DOHH2 (cell line): ENCODE measurements around the gene ESYT3.
"Not testable (repeated sequence)": the region's sequence is repeated elsewhere in the genome, so short reads cannot be mapped to it uniquely, and the experiment has no call there.

ENCODE experiments used
- H3F3A ChIP-seq: fragments of 200-600 bp; sonication (generic), shearing (Covaris generic); 2 replicates; pipeline ENCODE4 v1.6.0; 2016; ENCODE audit warnings: antibody characterized with exemption, mild to moderate bottlenecking; ENCODE audit not compliant: control insufficient read depth, insufficient read depth
- H3K27ac ChIP-seq: fragments of 200-600 bp; sonication (generic); 2 replicates; pipeline ENCODE4 v1.5.1; 2014; ENCODE audit warnings: low read depth, mild to moderate bottlenecking, low read length, moderate library complexity
- H3K27me3 ChIP-seq: fragments of 200-600 bp; sonication (generic); 2 replicates; pipeline ENCODE4 v1.6.1; 2014; ENCODE audit warnings: mild to moderate bottlenecking, low read length, mixed read lengths; ENCODE audit not compliant: control insufficient read depth
- H3K36me3 ChIP-seq: fragments of 200-600 bp; sonication (generic); 2 replicates; pipeline ENCODE4 v1.6.1; 2014; ENCODE audit warnings: mild to moderate bottlenecking, low read length, moderate library complexity, mixed read lengths; ENCODE audit not compliant: control insufficient read depth
- H3K4me1 ChIP-seq: fragments of 200-600 bp; sonication (generic); 2 replicates; pipeline ENCODE4 v1.6.1; 2014; ENCODE audit warnings: mild to moderate bottlenecking, low read length, mixed read lengths; ENCODE audit not compliant: control insufficient read depth
- H3K4me2 ChIP-seq: fragments of 200-600 bp; sonication (generic); 2 replicates; pipeline ENCODE4 v1.6.0; 2014; ENCODE audit warnings: mild to moderate bottlenecking, low read length, moderate library complexity
- H3K4me3 ChIP-seq: fragments of 200-600 bp; sonication (generic); 2 replicates; pipeline ENCODE4 v1.5.1; 2014; ENCODE audit warnings: mild to moderate bottlenecking, low read length, mixed read lengths
- H3K79me2 ChIP-seq: fragments of 200-600 bp; sonication (generic); 2 replicates; pipeline ENCODE4 v1.6.1; 2014; ENCODE audit warnings: mild to moderate bottlenecking, low read length, mixed read lengths; ENCODE audit not compliant: control insufficient read depth
- H3K9me2 ChIP-seq: fragments of 200-600 bp; sonication (generic); replicated peaks from 2 replicates; pipeline ENCODE4 v1.6.1; 2014; ENCODE audit warnings: mild to moderate bottlenecking, low read length, mixed read lengths; ENCODE audit not compliant: control insufficient read depth
- H3K9me3 ChIP-seq: fragments of 200-600 bp; sonication (generic); 2 replicates; pipeline ENCODE4 v1.6.1; 2014; ENCODE audit warnings: antibody characterized with exemption, low read length, mixed read lengths; ENCODE audit not compliant: control insufficient read depth, insufficient read depth
- H4K20me1 ChIP-seq: fragments of 200-600 bp; sonication (generic); 2 replicates; pipeline ENCODE4 v1.6.0; 2014; ENCODE audit warnings: low read depth, mild to moderate bottlenecking, antibody characterized with exemption, low read length, moderate library complexity; ENCODE audit not compliant: control insufficient read depth, insufficient read depth
- EZH2phosphoT487 ChIP-seq: fragments of 200-600 bp; sonication (generic); IDR thresholded peaks from 2 replicates; pipeline ENCODE4 v1.6.1; 2017; ENCODE audit warnings: borderline replicate concordance, mild to moderate bottlenecking, antibody characterized with exemption, low read length, moderate library complexity, mixed read lengths
- TF ChIP-seq, protein P1 (sequence below): fragments of 200-600 bp; sonication (generic); IDR thresholded peaks from one replicate; pipeline ENCODE4 v1.5.1; 2014; ENCODE audit warnings: antibody characterized with exemption, mild to moderate bottlenecking, low read depth, low read length; ENCODE audit not compliant: poor library complexity, severe bottlenecking

ESYT3 gene

DNA sequence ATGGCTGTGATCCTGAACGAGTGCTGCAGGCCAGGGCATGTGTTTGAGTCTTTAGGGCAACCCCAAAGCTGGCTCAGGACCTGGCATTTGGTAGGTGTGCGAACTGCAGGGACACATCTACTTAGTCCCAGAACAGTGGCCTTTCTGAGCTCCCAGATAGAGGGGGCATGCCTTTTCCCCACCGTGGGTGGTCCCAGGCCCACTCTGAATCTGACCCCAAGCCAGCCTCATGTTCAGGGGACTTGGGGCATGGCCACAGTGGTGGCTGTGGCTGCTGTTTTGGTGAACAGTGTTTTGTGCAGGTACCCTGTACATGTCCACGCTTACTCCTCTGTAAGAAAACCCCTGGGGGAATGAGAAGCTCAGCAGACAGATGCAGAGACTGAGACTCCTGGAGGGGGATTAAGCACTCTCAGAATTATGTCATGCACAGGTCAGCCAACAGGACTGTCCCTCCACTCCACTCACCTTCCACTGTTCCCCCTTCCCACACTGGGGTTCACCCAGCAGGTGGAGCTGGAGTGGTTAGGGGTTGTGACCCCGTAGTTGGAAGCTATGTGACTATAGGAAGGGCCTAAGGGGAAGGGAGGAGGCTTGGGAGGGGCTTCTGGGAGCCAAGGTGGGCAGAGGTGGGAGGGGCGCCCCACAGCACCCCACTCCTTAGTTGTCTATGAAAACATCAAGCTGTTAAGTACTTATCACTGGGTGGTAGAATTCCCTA, 16.4 kb downstream of the ESYT3 start:
- TF ChIP-seq, protein P1, sequence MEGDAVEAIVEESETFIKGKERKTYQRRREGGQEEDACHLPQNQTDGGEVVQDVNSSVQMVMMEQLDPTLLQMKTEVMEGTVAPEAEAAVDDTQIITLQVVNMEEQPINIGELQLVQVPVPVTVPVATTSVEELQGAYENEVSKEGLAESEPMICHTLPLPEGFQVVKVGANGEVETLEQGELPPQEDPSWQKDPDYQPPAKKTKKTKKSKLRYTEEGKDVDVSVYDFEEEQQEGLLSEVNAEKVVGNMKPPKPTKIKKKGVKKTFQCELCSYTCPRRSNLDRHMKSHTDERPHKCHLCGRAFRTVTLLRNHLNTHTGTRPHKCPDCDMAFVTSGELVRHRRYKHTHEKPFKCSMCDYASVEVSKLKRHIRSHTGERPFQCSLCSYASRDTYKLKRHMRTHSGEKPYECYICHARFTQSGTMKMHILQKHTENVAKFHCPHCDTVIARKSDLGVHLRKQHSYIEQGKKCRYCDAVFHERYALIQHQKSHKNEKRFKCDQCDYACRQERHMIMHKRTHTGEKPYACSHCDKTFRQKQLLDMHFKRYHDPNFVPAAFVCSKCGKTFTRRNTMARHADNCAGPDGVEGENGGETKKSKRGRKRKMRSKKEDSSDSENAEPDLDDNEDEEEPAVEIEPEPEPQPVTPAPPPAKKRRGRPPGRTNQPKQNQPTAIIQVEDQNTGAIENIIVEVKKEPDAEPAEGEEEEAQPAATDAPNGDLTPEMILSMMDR, result no peak
- no peak for TF ChIP-seq EZH2phosphoT487

DNA sequence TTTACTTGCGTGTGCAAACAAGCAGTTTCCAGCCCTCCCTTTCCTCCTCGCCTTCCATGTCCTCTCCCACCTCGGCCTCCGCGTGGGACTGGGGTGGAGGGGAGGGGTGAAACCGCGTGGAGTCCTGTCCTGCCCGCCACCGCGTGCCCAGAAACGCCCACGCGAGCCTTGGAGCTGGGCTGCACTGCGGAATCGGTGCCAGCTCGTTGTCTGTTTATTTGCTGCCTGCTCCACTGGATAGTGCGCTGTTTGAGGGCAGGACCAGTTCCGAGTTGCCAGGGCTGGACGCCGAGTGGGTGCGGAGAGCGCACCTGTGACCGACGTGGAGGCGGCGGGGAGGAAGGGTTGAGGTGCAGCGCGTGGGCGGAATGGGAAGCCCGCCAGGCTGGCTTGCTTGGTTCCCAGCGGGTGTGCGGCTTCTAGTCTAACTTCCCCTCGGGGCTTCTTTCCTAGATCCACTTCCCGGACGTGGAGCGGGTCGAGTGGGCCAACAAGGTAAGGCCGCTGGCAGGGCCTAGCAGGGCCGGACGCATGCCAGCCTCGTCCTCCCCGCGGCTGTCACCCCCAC, 17.3 kb downstream of the ESYT3 start:
- H3K9me2 ChIP-seq, result no peaks in the 10 kb centered on the region
- H3K4me1 ChIP-seq, result no peaks in the 10 kb centered on the region
- H3K79me2 ChIP-seq, result no peaks in the 10 kb centered on the region
- no peaks in the 10 kb centered on the region; the same call in 1 of the 2 replicates for H3K27me3 ChIP-seq
- no peak for TF ChIP-seq EZH2phosphoT487
- TF ChIP-seq, protein P1, result no peak
- H3K36me3 ChIP-seq, result no peaks in the 10 kb centered on the region
- no peak overlapping the region for H3K27ac ChIP-seq
- no peaks in the 10 kb centered on the region for H3K9me3 ChIP-seq
- H3K4me2 ChIP-seq, result no peak overlapping the region
- no peaks in the 10 kb centered on the region for H3F3A ChIP-seq
- no peaks in the 10 kb centered on the region for H4K20me1 ChIP-seq
- no peak overlapping the region for H3K4me3 ChIP-seq

More for the DNA sequence above, 16.4 kb downstream of the ESYT3 start:
- H3K27ac ChIP-seq, result no peak overlapping the region
- no peaks in the 10 kb centered on the region for H3K9me3 ChIP-seq
- H4K20me1 ChIP-seq, result no peaks in the 10 kb centered on the region
- no peak overlapping the region for H3K4me2 ChIP-seq
- no peaks in the 10 kb centered on the region; the same call in 1 of the 2 replicates for H3K27me3 ChIP-seq
- no peak overlapping the region for H3K4me3 ChIP-seq
- H3K4me1 ChIP-seq, result no peaks in the 10 kb centered on the region
- no peaks in the 10 kb centered on the region for H3K79me2 ChIP-seq
- H3K36me3 ChIP-seq, result no peaks in the 10 kb centered on the region
- no peaks in the 10 kb centered on the region for H3K9me2 ChIP-seq
- no peaks in the 10 kb centered on the region for H3F3A ChIP-seq

DNA sequence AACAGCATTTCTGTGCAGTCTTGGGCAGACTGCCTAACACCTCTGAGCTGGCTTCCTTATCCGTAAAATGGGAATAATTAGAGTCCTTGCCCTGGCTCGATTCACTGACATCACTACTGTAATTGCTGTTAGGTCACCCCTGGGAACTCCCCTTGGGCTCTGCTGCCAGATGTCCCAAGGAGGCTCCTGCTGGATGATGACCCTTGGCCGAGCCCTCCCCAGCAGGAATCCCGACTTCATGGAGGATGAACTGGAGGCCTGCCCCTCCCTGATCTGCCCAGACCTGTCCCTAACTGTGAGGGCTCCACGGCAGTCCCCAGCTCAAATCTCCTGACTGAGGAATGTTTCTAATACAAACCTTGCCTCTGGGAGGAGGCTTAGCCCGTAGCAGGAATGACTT, 18.0 kb downstream of the ESYT3 start:
- Histone ChIP-seq H3K4me2 (no peak overlapping the region), H3K9me2 (no peaks in the 10 kb centered on the region), H3K79me2 (no peaks in the 10 kb centered on the region), H3K9me3 (no peaks in the 10 kb centered on the region), H4K20me1 (no peaks in the 10 kb centered on the region), H3K27ac (no peak overlapping the region), H3F3A (no peaks in the 10 kb centered on the region), H3K36me3 (no peaks in the 10 kb centered on the region), H3K4me1 (no peaks in the 10 kb centered on the region), H3K27me3 (no peaks in the 10 kb centered on the region; the same call in 1 of the 2 replicates), H3K4me3 (no peak overlapping the region)
- no peak for TF ChIP-seq EZH2phosphoT487
- TF ChIP-seq, protein P1, result no peak

DNA sequence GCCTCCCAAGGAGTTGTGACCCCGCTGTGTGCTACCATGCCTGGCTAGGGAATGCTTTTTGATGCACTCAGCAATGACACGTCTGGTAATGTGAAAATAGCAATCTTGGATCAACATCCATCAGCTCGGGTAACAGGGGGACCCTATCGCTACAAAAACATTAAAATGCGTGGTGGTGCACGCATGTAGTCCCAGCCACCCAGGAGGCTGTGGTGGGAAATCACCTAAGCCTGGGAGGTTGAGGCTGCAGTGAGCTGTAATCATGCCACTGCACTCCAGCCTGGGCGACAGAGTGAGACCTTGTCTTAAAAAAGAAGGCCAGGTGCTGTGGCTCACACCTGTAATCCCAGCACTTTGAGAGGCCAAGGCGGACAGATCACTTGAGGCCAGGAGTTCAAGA, 19.5 kb downstream of the ESYT3 start:
- H3K79me2 ChIP-seq, H3K9me2 ChIP-seq, H4K20me1 ChIP-seq, H3F3A ChIP-seq, H3K27ac ChIP-seq, H3K36me3 ChIP-seq, H3K4me1 ChIP-seq, H3K27me3 ChIP-seq, H3K9me3 ChIP-seq, H3K4me3 ChIP-seq, H3K4me2 ChIP-seq: not testable (repeated sequence)
